ES-I3 (cell line): ENCODE data around the gene HS2ST1.
A peak's percentile ranks its signal among the peaks of the same experiment; 100 is the strongest.
"Not testable (repeated sequence)": the region's sequence is repeated elsewhere in the genome, so short reads cannot be mapped to it uniquely, and the experiment has no call there.

Experiments used
- H3K36me3 ChIP-seq: 2 replicates; pipeline ENCODE4 v1.6.1; 2013; ENCODE audit warnings: mild to moderate bottlenecking, low read length, control low read depth, moderate library complexity; ENCODE audit not compliant: insufficient read depth
- H3K4me1 ChIP-seq: 2 replicates; pipeline ENCODE4 v1.6.1; 2013; ENCODE audit warnings: mild to moderate bottlenecking, control low read depth, low read length; ENCODE audit not compliant: insufficient read depth
- H3K9ac ChIP-seq: 2 replicates; pipeline ENCODE4 v1.6.1; 2013; ENCODE audit warnings: low read depth, mild to moderate bottlenecking, low read length, moderate library complexity
- H3K9me3 ChIP-seq: 2 replicates; pipeline ENCODE4 v1.6.1; 2013; ENCODE audit warnings: mild to moderate bottlenecking, low read length, moderate library complexity; ENCODE audit not compliant: control insufficient read depth, insufficient read depth

HS2ST1 gene

GRCh38 chr1:86914601-86914997, at the start of gene HS2ST1:
HS2ST1 (plus strand) TSS chr1:86914635.
- H3K9ac ChIP-seq = peak within 1 kb of the TSS; percentile 93
- no peaks in the 10 kb centered on the region for H3K36me3 ChIP-seq
- H3K4me1 ChIP-seq = 0 out of 2 replicates have a peak, but pooled peaks cover 8% of the 10 kb centered on the region
- no peaks in the 10 kb centered on the region for H3K9me3 ChIP-seq

DNA sequence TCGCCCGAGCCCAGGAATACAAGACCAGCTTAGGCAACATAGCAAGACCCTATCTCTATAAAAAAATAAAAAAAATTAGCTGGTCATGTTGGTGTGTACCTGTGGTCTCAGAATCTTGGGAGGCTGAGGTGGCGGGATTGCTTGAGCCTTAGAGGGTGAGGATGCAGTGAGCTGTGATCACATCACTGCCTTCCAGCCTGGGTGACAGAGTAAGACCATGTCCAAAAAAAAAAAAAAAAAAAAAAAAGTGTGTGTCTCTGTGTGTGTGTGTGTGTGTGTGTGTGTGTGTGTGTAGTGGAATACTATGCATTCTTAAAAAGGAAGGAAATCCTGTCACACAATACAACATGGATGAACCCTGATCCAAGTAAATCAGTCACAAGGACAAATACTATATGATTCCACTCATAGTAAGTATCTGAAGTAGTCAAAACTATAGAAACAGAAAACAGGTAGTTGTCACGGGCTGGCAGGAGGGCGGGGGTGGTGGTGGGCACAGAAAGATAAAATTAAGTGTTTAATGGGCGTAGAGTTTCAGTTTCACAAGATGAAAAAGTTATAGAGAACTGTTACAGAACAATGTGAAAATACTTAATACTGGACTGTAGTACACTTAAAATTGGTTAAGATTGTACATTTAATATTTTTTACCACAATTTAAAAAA, 48.3 kb upstream of the HS2ST1 start:
- Histone ChIP-seq H3K36me3 (no peaks in the 10 kb centered on the region), H3K9me3 (no peaks in the 10 kb centered on the region), H3K4me1 (no peaks in the 10 kb centered on the region; the same call in 1 of the 2 replicates), H3K9ac (no peak overlapping the region)

DNA sequence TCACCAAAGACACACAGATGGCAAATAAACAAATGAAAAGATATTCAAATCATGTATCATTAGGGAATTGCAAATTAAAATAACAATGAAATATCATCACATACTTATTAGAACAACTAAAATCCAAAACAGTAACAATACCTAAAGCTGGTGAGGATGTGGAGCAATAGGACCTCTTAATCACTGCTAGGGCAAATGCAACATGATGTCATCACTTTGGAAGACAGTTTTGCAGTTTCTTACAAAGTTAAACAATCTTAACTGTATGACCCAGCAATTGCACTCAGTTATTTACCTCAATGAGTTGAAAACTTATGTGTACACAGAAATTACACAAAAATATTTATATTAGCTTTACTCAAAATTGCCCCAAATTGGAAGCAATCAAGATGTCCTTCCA, 47.8 kb upstream of the HS2ST1 start:
- no peaks in the 10 kb centered on the region for H3K9me3 ChIP-seq
- no peaks in the 10 kb centered on the region; the same call in 1 of the 2 replicates for H3K4me1 ChIP-seq
- no peaks in the 10 kb centered on the region for H3K36me3 ChIP-seq
- H3K9ac ChIP-seq = no peak overlapping the region

DNA sequence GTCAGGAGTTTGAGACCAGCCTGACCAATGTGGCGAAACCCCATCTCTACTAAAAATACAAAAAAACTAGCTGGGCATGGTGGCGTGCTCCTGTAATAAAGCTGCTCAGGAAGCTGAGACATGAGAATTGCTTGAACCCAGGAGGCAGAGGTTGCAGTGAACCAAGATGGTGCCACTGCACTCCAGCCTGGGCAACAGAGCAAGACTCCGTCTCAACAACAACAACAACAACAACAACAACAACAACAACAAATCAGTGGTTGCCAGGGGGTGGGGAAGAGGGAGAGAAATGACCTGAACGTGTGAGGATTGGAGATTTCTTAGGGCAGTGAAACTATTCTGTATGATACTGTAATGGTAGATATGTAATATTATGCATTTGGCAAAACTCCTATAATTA, 47.2 kb upstream of the HS2ST1 start:
- not testable (repeated sequence) for H3K4me1 ChIP-seq, H3K36me3 ChIP-seq, H3K9ac ChIP-seq, H3K9me3 ChIP-seq

DNA sequence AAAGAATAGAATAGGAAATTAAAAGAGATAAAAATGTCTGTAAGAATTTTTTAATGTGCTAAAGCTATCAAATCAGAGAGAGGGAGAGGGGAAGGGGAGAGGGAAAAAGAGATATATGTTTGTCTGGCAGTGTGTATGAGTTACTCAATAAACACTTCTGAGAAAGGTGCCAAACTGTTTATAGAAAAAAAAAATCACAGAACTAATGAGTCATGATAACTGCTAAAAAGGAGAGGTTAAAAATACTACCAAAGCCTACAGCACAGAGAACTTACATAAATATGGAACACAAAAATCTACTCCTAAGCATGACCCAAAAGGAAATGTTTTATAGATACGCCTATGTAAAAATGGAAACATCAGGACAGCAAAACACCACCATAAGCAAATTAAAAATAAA, 46.0 kb upstream of the HS2ST1 start:
- Histone ChIP-seq H3K9ac (no peak overlapping the region), H3K36me3 (no peaks in the 10 kb centered on the region), H3K9me3 (no peaks in the 10 kb centered on the region), H3K4me1 (no peaks in the 10 kb centered on the region; the same call in 1 of the 2 replicates)

GRCh38 chr1:86871001-86871400, 43.4 kb upstream of the HS2ST1 start:
- Histone ChIP-seq H3K4me1 (no peaks in the 10 kb centered on the region; the same call in 1 of the 2 replicates), H3K9me3 (no peaks in the 10 kb centered on the region), H3K36me3 (no peaks in the 10 kb centered on the region), H3K9ac (no peak overlapping the region)

GRCh38 chr1:86872086-86872485, 42.3 kb upstream of the HS2ST1 start:
- Histone ChIP-seq H3K9ac (no peak overlapping the region), H3K4me1 (no peaks in the 10 kb centered on the region; the same call in 1 of the 2 replicates), H3K36me3 (no peaks in the 10 kb centered on the region), H3K9me3 (no peaks in the 10 kb centered on the region)

GRCh38 chr1:86875722-86876121, 38.7 kb upstream of the HS2ST1 start:
- Histone ChIP-seq H3K9ac (no peak overlapping the region), H3K36me3 (no peaks in the 10 kb centered on the region; the same call in 1 of the 2 replicates), H3K9me3 (no peaks in the 10 kb centered on the region), H3K4me1 (no peaks in the 10 kb centered on the region)

DNA sequence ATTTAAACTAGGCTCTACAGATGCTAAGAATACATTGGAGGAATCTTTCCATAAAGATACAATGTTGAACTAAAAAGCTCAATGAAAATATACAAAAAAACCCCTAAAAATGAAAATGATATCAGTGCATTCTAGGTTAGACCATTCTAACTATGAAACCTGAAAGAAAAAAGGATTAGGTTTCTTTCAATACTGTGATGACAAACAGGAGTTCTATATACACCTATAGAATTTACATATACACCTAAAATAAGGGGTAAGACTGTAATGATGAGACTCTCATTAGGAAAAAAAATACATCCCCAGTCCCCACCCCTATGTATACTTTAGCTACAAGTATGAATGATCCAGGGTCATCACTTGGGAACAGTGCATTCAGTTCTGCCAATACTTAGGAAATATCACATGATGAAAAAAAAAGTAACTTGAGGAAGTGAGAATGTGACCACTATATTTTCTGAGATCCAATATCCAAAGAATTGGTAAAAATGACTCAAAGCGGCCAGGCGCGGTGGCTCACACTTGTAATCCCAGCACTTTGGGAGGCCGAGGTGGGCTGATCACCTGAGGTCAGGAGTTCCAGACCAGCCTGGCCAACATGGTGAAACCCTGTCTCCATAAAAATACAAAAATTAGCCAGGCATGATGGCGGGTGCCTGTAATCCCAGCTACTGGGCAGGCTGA, 26.8 kb upstream of the HS2ST1 start:
- Histone ChIP-seq H3K9me3 (no peaks in the 10 kb centered on the region), H3K9ac (no peak overlapping the region), H3K4me1 (no peaks in the 10 kb centered on the region), H3K36me3 (no peaks in the 10 kb centered on the region)

DNA sequence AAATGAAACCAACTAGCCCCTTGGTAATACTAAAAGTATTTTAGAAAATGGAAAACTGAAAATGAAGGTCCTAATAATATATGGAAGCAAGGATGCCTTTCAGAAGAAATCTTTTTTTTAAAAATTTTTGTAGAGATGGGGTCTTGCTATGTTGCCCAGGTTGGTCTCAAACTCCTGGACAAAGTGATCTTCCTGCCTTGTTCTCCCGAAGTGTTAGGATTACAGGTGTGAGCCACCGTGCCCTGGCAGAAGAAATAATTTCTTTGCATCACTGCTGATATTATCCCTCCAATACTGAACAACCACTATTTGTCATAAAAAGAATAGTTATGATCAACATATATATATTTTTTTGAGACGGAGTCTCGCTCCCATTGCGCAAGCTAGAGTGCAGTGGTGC, 26.1 kb upstream of the HS2ST1 start:
- Histone ChIP-seq H3K9me3 (no peaks in the 10 kb centered on the region), H3K4me1 (no peaks in the 10 kb centered on the region), H3K9ac (no peak overlapping the region), H3K36me3 (no peaks in the 10 kb centered on the region)

DNA sequence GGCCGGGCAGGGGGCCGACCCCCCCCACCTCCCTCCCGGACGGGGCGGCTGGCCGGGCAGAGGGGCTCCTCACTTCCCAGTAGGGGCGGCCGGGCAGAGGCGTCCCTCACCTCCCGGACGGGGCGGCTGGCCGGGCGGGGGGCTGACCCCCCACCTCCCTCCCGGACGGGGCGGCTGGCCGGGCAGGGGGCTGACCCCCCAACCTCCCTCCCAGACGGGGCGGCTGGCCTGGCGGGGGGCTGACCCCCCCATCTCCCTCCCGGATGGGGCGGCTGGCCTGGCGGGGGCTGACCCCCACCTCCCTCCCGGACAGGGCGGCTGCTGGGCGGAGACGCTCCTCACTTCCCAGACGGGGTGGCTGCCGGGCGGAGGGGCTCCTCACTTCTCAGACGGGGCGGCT, 15.0 kb upstream of the HS2ST1 start:
- H3K4me1 ChIP-seq, H3K9ac ChIP-seq, H3K9me3 ChIP-seq, H3K36me3 ChIP-seq: not testable (repeated sequence)

GRCh38 chr1:86905875-86906274, 8.6 kb upstream of the HS2ST1 start:
- no peak overlapping the region for H3K9ac ChIP-seq
- no peaks in the 10 kb centered on the region; the same call in 1 of the 2 replicates for H3K36me3 ChIP-seq
- H3K4me1 ChIP-seq = no peaks in the 10 kb centered on the region
- no peaks in the 10 kb centered on the region for H3K9me3 ChIP-seq

GRCh38 chr1:86906419-86906818, 8.0 kb upstream of the HS2ST1 start:
- Histone ChIP-seq H3K9ac (no peak overlapping the region), H3K36me3 (no peaks in the 10 kb centered on the region; the same call in 1 of the 2 replicates), H3K9me3 (no peaks in the 10 kb centered on the region), H3K4me1 (no peaks in the 10 kb centered on the region)

DNA sequence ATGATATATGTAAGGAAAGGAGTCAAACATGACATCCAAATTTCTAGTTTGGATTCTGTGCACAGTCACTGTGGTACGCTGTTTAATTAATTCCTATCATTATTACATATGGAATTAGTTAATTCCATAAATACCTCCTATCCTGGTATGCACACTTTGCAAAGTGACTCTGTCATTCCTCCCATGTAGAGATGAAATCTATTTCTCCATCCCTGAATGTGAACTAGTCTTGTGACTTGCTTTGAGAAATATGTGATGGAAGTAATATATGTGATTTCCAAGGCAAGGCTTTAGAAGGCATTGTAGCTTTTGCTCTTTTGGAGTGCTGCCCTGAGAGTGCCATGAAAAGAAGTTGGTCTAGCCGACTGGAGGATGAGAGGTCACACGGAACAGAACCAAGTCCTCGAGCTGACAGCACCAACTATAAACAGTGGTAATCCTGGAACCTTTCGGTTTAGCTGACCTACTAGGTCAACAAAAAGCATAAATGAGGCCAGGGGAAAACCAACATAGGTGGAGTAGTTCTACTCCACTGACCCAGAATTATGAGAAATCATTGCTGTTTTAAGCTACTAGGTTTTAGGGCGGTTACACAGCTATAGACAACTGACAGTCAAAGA, 2.0 kb upstream of the HS2ST1 start:
- H3K9ac ChIP-seq = peak overlapping the region; percentile 93; the same call in 1 of the 2 replicates
- H3K4me1 ChIP-seq = 0 out of 2 replicates have a peak, but pooled peaks cover 8% of the 10 kb centered on the region

More for the DNA sequence above, 2.0 kb upstream of the HS2ST1 start:
- Histone ChIP-seq H3K36me3 (no peaks in the 10 kb centered on the region), H3K9me3 (no peaks in the 10 kb centered on the region)
